ENCODE data around the gene NAALADL1.
"Not testable (repeated sequence)": the region's sequence is repeated elsewhere in the genome, so short reads cannot be mapped to it uniquely, and the experiment has no call there.

NAALADL1 gene

DNA sequence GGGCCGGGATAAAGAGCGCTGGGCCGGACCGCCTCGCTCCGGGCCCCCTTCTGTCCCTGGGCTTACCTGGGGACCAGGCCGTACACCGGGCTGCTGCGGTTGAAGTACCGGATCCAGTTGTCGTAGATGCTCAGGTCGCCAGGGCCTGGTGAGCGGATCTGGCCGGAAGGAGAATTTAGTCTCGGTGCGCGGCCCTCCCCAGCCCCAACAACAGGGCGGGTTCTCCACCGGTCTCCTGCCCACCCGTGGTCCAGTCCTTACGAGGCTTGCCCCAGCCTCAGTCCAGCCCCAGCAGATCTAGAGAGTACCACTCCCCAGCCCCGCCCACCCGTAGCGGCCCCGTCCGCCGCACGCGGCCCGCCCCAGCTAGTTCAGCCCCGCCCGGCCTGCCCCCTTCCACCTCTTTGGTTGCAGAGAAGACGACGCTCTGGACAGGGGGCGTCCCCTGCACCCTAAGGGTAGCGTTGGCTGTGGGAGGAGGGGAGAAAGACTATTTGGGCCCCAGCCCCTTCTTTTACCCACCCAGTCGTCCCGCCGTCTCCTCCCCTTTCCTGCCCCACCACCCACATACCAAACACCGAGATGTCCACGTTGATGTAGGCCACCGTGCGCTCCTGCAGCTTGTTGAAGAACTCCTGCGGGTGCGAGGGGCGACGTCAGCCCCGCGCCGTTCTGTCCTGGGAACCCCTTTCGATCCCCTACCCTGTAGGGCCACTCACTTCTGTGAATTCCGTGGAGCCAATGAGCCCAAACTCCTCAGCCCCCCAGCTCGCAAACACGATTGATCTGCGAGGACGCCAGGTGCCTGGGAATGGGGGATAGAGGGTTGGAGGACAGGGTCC lies 10.6 kb downstream of the NAALADL1 start:
- no peak for DNase-seq

DNA sequence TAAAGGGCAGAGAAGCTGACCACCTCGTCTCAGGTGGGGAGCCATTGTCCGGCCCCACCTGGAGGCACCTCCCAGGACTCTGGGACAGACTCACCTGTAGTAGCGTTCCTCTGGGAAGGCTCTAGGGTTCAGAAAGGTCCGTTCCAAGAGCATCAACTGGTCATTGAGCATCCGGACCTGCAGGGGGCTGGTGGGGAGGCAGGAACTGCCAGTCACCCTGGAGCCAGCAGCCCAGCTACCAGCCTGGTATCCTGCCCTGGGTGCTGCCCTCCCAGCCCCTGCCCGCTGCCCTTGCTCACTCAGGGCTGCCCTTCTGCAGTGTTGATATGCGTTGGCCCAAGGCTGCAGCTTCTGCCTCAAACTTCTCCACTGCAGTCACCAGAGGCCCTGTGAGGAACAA lies 12.6 kb downstream of the NAALADL1 start:
- DNase-seq, result no peak

DNA sequence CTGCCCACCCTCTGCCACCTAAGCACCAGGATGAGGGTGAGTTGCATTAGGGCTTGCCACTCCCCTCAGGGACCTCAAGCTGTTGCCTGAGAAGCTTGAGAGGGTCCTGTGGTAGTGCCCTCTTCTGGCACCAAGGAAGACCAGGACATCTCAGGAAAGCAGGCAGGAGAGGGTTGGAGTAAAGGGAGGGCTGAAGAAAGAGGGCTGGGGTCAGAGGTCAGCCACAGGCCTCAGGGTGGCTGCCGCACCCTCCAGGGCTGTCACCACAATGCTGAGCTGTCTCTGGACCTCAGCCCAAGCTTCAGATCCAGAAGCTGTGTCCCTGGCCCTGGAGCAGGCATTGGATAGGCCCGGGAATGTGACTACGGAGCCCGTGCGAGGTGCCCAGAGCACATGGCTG lies 13.3 kb downstream of the NAALADL1 start:
- no peak for DNase-seq

DNA sequence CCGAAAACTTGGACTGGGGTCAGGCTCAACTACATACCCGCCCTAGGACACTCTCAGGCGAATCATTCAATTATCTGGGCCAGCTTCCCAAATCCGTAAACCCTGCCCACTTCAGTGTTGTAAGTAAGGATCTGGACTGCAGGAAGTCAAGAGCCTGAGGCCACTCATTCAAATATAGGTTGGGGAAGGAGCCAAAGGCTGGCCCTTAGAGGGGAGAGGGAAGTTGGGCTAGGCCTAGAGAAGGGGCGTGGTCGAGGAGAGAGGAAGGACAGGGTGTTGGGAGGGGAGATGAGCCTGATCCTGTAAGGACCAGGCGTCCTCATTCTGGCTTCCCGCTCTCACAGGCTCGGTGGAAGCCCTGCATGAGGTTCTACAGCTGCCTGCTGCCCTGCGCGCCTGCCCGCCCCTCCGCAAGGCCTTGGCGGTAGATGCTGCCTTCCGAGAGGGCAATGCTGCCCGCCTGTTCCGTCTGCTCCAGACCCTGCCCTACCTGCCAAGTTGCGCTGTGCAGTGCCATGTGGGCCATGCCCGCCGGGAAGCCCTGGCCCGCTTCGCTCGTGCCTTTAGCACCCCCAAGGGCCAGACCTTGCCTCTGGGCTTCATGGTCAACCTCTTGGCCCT lies 14.4 kb downstream of the NAALADL1 start:
- DNase-seq, result no peak

DNA sequence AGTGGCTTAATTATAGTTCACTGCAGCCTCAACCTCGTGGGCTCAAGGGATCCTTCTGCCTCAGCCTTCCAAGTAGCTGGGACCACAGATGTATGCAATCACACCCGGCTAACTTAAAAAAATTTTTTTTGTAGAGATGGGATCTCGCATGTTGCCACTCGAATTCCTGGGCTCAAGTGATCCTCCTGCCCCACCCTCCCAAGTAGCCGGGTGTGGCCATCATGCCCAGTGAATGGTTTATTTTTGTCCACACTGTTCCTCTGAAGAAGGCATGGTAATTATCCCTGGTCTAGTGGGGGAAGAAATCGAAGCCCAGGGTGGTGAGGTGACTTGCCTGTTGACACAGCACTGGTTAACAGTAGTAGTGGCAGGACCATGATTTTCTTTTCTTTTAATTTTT lies 15.5 kb downstream of the NAALADL1 start:
- no peak for DNase-seq

DNA sequence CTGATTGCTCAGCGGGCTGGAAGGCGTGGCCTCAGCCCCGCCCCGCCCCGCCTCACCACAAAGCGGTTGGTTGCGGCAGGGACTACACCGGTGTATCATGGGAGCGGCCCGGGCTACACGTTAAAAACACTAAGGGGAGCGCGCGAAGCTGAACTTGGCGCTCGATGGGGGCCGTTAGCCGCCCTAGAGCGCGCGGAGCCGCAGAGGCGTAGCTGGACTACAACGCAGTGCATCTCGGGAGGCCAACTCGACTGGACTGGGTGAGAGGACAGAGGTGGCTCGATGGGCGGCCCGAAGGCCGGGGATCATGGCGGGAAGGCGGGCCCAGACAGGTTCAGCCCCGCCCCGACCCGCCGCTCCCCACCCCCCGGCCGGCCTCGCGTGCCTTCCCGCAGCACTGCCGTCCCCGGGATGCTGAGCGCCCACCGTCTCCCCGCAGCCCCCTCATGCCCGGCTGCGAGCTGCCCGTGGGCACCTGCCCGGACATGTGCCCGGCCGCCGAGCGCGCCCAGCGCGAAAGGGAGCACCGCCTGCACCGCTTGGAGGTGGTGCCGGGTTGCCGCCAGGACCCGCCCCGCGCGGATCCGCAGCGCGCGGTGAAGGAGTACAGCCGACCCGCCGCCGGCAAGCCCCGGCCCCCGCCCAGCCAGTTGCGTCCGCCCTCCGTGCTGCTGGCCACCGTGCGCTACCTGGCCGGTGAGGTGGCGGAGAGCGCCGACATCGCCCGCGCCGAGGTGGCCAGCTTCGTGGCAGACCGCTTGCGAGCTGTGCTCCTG lies 17.3 kb downstream of the NAALADL1 start, which contains the start of gene SAC3D1:
TSS of gene SAC3D1 (plus strand) at position 364 of the 776 bp plus-strand sequence. CDS start at position 447, 83 bp downstream.
- peak; percentile 94 to 97 for DNase-seq

DNA sequence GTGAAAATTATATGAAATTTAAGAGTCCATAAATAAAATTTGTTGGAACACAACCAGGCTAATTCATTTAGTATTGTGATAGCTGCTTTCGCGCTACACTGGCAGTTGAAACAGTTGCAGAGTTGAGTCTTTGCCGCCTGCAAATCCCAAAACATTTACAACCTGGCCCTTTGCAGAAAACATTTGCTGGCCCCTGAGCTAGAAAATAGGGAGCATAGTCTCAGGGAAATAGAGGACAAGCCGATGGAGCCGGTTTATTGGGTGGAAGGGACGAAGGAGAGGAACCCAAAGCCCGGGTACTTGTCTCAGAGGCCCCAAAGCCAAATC lies 17.9 kb downstream of the NAALADL1 start:
- DNase-seq, result no peak

DNA sequence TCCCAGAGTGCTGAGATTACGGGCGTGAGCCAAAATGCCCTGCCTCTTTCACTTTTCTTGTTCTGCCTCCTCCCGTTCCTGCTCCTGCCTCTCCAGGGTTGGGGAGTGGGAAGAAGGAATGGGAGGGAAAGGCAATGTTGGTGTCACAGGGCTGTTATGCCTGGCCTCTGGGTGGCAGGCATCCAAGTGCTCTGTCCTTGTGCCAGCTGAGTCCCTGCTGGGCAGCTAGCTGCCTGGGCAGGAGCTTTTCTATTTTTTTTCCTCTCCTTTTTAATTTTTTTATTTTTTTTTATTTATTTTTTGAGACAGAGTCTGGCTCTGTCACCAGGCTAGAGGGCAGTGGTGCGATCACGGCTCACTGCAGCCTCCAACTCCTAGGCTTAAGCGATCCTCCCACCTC lies 21.4 kb downstream of the NAALADL1 start:
- DNase-seq, result peak in 1 of 2 experiments; percentile 38

DNA sequence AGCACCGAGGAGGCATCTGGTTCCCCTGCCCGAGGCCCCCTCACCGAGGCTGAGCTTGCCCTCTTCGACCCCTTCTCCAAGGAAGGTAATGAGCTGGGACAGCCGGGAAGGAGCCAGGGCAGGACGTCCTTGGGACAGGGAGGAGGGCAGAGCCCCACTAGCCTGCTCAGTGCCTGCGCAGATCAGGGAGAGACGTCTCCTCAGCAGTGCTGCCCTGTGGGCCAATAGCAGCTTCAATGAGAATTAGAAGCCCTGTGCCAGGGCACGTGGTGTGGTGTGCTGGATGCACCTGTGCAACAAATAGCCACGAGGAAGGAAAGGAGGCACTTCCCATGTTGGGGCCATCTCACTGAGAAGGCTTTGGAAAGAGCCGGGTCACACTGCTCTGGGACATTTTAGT lies 22.8 kb downstream of the NAALADL1 start:
- no peak for DNase-seq

DNA sequence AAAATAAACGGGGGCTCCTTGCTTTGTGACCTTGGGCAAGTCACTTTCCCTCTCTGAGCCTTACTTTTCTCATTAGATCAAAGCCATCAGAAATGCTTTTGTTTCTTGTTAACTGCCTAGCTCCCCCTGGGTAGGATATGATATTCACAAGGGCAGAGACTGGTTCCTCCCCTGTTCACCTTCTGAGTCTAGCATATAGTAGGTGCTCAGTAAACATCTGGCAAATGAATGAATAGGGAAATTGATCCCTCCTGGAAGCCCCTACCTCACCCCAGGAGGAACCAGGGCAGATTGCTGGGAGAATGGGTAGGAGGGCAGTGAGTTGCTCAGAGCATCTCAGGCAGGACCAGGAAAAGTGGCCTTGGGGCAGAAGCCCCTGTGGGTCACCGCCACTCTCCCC lies 23.9 kb downstream of the NAALADL1 start:
- no peak for DNase-seq

DNA sequence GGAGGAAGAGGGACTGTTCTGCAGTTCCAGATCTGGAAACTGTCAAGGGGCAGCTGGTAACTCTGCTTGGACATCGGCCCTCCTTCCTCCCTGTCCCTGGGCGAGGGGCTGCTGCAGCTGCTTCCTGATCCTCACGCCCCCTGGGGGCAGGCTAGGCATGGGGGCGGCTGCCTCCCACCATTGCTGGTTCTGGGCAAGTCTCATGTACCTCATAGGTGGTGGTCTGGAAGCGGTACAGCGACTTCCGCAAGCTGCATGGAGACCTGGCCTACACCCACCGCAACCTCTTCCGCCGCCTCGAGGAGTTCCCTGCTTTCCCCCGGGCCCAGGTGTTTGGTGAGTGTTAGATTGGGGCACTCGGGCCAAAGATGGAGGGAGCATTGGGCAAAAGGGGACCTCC lies 26.1 kb downstream of the NAALADL1 start:
- no peak for DNase-seq

DNA sequence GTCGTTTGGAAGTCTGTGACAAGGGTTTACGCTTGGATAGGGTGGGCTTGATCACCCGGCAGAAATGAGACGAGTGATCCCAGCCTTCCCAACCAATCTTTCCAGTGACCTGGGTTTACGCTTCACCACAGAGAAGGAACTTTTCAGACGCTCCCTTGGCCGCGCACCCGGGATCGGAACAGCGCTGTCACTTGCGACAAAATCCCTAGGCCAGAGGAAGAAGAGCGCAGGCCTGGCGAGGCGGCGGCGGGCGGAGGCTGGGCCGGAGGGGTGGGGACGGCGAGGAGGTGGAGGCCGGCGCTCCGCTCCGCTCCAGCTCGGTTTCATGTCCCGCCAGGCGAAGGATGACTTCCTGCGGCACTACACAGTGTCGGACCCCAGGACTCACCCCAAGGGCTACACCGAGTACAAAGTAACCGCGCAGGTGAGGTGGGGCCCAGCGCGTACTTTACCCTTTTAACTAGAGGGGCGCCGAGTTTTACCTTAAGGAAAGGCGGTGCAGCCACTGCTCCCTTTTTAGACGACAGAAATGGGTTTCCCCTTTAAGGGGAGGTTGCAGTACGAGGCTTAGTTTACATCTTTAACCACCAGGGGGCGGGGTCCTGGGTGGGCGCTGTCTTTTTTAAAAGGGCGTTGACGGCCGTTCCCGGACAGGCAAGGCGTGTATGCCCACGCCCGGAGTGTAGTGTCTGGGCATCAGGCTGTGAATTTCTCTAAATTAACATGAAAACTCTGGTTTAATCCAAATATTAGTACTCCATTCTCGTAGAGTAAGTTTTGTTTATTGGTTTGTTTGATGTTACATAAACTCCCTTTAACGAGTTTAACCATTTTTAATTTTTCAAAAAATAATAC lies 30.9 kb downstream of the NAALADL1 start, which contains the start of gene SNX15:
TSS of gene SNX15 (plus strand) at position 227 of the 855 bp plus-strand sequence. CDS start at position 326, 99 bp downstream.
- peak; percentile 96 for DNase-seq

DNA sequence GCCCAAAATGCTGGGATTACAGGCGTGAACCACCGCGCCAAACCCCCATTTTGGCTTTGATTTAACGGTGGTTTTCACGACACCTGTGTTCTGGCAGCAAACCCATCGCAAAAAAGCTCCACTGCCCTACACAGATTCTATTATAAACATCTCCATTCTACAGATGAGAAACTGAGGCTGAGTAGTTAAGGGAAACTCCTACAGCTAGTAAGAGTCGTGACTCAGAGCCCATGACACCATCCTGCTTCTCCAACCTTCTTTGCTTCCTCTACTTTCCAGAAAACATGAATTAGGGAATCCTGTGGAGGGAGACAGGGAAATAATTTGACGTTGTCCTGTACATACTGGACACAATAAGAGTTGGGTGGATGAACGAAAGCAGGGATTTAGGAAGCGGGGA lies 31.5 kb downstream of the NAALADL1 start:
- no peak for DNase-seq

DNA sequence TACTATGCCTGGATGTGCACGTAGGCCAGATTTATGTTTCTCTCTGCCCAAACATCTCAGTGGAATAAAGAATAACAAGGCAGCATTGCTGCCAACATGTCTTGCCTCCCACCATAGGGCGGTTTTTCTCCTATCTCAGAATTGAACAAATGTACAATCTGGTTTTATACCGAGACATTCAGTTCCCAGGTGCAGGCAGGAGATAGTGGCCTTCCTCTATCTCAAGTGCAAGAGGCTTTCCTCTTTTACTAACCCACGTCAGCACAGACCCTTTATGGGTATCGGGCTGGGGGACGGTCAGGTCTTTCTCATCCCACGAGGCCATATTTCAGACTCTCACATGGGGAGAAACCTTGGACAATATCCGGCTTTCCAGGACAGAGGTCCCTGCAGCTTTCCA lies 34.9 kb downstream of the NAALADL1 start:
- DNase-seq, result not testable (repeated sequence)

DNA sequence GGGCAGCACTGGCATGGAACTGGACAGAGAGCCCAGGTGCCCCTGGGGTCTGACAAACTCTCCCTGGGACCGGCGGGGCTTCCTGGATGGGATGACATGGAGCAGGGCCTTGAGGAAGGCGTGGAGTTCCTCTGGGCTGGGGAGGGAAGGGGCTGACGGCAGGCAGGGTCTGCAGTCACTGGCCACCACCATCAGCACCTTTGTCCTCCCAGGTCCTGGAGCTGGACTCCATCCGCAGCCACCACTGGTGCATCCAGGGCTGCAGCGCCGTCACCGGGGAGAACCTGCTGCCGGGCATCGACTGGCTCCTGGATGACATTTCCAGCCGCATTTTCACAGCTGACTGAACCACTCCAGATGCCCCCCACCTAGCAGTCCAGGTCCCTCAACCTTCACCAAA lies 36.8 kb downstream of the NAALADL1 start:
- DNase-seq, result no peak

DNA sequence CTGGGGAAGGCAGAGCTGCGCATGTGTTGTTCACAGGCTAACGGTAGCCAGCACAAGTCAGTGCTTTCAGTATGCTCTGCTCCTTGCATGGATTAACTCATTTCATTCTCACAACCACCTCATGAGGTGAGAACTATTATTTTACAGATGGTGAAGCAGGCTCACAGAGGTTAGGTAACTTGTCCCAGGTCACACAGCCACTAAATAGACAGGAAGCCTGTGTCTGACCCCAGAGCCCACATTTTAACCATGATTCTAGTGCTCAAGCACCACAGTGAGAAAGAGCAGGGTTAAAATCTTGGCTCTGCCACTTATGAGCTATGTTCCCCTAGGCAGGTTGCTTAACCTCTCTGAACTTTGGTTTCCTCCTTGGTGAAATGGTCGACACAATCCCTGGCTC lies 37.4 kb downstream of the NAALADL1 start:
- no peak for DNase-seq

DNA sequence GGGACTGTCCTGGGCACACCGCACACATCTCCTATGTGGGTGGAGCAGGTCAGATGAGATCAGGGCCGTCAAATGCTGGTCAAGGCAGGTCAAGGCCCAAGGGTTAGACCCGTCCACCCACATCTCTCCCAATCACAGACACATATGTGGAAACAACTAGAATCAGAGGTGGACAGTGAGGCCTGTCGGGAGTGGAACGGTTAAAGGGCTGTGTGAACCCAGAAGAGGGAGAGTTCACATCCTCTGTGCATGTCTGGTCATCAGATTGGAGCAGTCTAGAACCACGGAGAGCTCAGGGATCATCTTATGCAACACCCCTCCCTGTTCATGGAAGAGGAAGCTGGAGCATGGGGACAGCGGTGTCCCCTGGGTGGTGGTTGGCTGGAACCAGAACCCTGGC lies 38.5 kb downstream of the NAALADL1 start:
- DNase-seq, result no peak

DNA sequence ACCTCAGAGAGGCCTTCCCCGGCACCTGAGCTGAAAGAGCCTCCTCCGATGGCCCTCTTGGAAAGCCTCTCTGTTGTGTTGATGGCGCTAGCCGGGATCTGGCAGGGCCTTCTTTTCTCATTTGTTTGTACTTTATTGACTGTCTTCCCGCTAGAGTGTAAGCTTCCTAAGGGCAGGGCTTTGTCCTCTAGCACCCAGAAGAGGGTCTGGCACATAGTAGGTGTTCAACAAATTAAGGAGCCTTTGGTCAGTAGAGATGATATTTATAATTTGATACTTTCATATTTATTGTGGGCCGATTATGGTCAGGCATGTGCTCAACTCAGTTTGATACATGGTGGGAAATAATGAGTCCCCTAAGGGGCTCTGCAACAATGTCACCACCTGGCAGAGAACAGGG lies 40.4 kb downstream of the NAALADL1 start:
- no peak for DNase-seq

DNA sequence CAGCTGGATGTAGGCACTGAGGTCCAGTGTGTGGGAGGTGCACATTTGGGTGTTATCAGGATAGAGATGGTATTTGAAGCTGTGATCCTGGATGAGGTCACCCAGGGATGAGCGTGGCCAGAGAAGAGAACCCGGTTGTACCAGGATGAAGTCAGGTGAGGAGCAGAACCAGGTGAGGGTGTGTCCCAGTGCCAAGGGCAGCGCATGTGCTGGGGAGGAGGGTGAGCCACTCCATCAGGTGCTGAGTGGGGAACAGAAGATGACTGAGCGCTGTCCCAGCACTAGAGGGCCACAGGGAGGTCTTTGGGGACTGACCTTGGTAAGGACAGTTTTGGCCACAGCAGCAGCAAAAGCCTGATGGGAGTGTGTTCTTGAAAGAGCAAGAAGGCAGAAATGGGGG lies 41.6 kb downstream of the NAALADL1 start:
- DNase-seq, result no peak

DNA sequence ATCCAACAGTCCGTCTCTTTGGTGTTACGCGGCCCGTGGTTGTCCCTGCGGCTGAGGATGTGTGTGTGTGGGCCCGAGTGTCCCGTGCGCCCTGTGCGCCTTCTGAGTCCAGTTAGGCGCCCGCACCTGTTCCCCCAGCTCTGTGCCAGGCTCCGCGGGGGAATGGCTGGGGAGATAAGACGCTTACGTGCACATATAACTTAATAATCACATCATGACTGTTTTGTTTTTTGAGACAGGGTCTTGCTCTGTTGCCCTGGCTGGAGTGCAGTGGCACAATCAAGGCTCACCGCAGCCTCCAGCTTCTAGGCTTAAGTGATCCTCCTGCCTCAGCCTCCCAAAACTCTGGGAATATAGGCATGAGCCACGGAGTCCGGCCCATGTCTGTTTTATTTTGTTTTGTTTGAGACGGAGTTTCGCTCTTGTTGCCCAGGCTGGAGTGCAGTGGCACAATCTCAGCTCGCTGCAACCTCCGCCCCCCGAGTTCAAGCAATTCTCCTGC lies 43.6 kb downstream of the NAALADL1 start:
- DNase-seq, result no peak

DNA sequence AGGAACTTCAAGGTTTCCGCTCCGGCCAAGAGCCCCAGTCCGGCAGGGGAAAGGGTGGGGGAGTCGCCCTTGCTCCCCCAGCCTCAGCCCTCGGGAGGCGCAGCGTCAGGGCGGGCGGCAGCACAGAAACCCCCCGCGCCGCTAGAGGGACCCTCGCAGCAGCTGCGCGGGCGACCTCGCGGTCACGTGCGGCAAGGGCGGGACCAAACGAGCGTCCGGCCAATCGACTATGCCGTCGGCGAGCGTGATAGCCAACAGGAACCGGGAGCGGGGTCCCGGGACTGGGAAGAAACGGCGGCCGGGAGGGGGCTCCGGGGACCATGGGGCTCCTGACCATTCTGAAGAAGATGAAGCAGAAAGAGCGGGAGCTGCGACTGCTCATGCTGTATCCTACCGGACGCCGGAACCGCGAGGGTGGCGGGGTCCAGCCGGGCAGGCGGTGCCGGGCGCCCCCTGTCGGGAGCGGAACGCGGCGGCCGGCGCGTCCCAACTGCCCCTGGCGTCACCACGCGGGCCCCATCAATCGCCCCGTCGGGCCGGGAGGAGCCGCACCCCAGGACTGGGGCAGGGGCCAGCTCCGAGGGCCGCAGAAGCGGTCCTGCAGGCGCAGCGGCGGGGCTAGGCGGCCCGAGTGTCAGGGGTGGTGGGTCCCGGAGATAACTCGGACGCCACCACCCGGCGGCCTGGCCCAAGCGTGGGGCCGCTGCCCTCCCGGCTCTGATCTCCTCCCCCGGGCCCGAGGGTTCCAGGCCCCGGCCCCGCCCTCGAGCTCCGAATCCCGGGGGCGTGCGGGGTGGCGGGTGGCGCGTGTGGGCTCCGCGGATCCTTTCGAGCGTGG lies 44.2 kb downstream of the NAALADL1 start, which contains the start of gene ARL2:
TSS of gene ARL2 (plus strand) at position 273 of the 838 bp plus-strand sequence. CDS start at position 321, 48 bp downstream.
- DNase-seq, result peak; percentile 87 to 89

All from NCI-H2081 (cell line).